Ascending aorta (tissue), 2 donors: Measurements from ENCODE around the gene NIF3L1. TPM values are rescaled to one million over a fixed set of nuclear protein-coding genes. Genes with fewer than 3 reads are reported as not detected.

ENCODE experiments used
- DNase-seq, 2 donors: peaks; one replicate each; pipeline ENCODE4 v3.0.0-alpha.2; 2019; ENCODE audit warnings: low spot score in 2 of 2
- H3K27ac ChIP-seq, 2 donors: fragments of 200-600 bp; sonication (generic); one replicate each; pipeline ENCODE4 v1.5.1; 2016 to 2017; ENCODE audit warnings: mild to moderate bottlenecking in 1 of 2
- H3K27me3 ChIP-seq: fragments of 200-600 bp; sonication (generic); one replicate; pipeline ENCODE4 v1.5.1; 2017
- H3K36me3 ChIP-seq, 2 donors: fragments of 200-600 bp; sonication (generic); one replicate each; pipeline ENCODE4 v1.5.1; 2016
- H3K4me1 ChIP-seq, 2 donors: fragments of 200-600 bp; sonication (generic); one replicate each; pipeline ENCODE4 v1.5.1; 2016 to 2017; ENCODE audit warnings: mild to moderate bottlenecking in 1 of 2
- H3K4me3 ChIP-seq, 2 donors: fragments of 200-600 bp; sonication (generic); one replicate each; pipeline ENCODE4 v1.5.1; 2016 to 2017; ENCODE audit warnings: mild to moderate bottlenecking in 1 of 2
- H3K9me3 ChIP-seq, 2 donors: fragments of 200-600 bp; sonication (generic); one replicate each; pipeline ENCODE4 v1.5.1; 2016
- CTCF ChIP-seq, 3 experiments: fragments of 200-600 bp in 2 of 3; fragments of 450-650 bp in 1 of 3; sonication (generic) in 2 of 3; IDR thresholded peaks; one replicate each; pipeline ENCODE4 v1.5.1; 2016 to 2019; ENCODE audit warnings: antibody characterized with exemption in 3 of 3, mild to moderate bottlenecking in 1 of 3, moderate library complexity in 1 of 3
- intact Hi-C: fragments of 100-400 bp; cut with DNase I; formaldehyde crosslinking; loops from one replicate; pipeline ENCODE4 v1.15.1; 2023
- total RNA-seq: library from RNA; depleted of rRNA; stranded (reverse); fragments of >200 nt; gene quantifications from one replicate; pipeline ENCODE4 v1.1.0, GENCODE V29; 2016

Gene NIF3L1
- total RNA-seq, 1 donor from 2014 or later, result 55.3 TPM

GRCh38 chr2:200909958-200910357 is 20.8 kb downstream of the NIF3L1 start:
- H3K4me1 ChIP-seq, result no peaks in the 10 kb centered on the region
- no peak overlapping the region for H3K27ac ChIP-seq
- H3K36me3 ChIP-seq, result peaks cover 40 to 50% of the 10 kb centered on the region in 2 donors
- H3K4me3 ChIP-seq, result no peak overlapping the region
- intact Hi-C loops, result no loop called here
- TF ChIP-seq CTCF (IDR thresholded peaks at IDR 0.05), result no peak
- DNase-seq, result no peak
- no peaks in the 10 kb centered on the region for H3K27me3 ChIP-seq
- no peaks in the 10 kb centered on the region for H3K9me3 ChIP-seq

- intact Hi-C loops, result no loop called here
- Histone ChIP-seq H3K36me3 (peaks cover 62 to 70% of the 10 kb centered on the region in 2 donors), H3K9me3 (no peaks in the 10 kb centered on the region)
Observed at GRCh38 chr2:200913654-200914053, 24.5 kb downstream of the NIF3L1 start.

GRCh38 chr2:200922439-200922838 is 33.3 kb downstream of the NIF3L1 start:
- TF ChIP-seq CTCF (IDR thresholded peaks at IDR 0.05), result no peak
- H3K4me3 ChIP-seq, result no peak overlapping the region
- peaks cover 65 to 87% of the 10 kb centered on the region in 2 donors for H3K36me3 ChIP-seq
- no peaks in the 10 kb centered on the region for H3K9me3 ChIP-seq
- no peaks in the 10 kb centered on the region for H3K4me1 ChIP-seq
- DNase-seq, result no peak
- intact Hi-C loops, result no loop called here
- no peaks in the 10 kb centered on the region for H3K27me3 ChIP-seq
- H3K27ac ChIP-seq, result no peak overlapping the region

More at GRCh38 chr2:200913654-200914053, 24.5 kb downstream of the NIF3L1 start:
- no peak for TF ChIP-seq CTCF (IDR thresholded peaks at IDR 0.05)
- DNase-seq, result no peak
- Histone ChIP-seq H3K4me1 (no peaks in the 10 kb centered on the region), H3K27ac (no peak overlapping the region), H3K27me3 (no peaks in the 10 kb centered on the region), H3K4me3 (no peak overlapping the region)

GRCh38 chr2:200929334-200930249 is 40.4 kb downstream of the NIF3L1 start:
- no peak overlapping the region for H3K4me3 ChIP-seq
- DNase-seq, result no peak

GRCh38 chr2:200930947-200931626 is 41.9 kb downstream of the NIF3L1 start:
- DNase-seq, result no peak
- no peaks in the 10 kb centered on the region for H3K9me3 ChIP-seq
- H3K4me1 ChIP-seq, result no peaks in the 10 kb centered on the region
- no peaks in the 10 kb centered on the region for H3K27me3 ChIP-seq
- no peak for TF ChIP-seq CTCF (IDR thresholded peaks at IDR 0.05)
- no peak overlapping the region for H3K4me3 ChIP-seq
- peaks cover 50 to 72% of the 10 kb centered on the region in 2 donors for H3K36me3 ChIP-seq
- H3K27ac ChIP-seq, result no peak overlapping the region
- intact Hi-C loops, result no loop called here

More at GRCh38 chr2:200929334-200930249, 40.4 kb downstream of the NIF3L1 start:
- H3K4me1 ChIP-seq, result no peaks in the 10 kb centered on the region
- intact Hi-C loops, result no loop called here
- no peaks in the 10 kb centered on the region for H3K9me3 ChIP-seq
- H3K36me3 ChIP-seq, result peaks cover 42 to 67% of the 10 kb centered on the region in 2 donors
- no peak for TF ChIP-seq CTCF (IDR thresholded peaks at IDR 0.05)
- no peak overlapping the region for H3K27ac ChIP-seq
- no peaks in the 10 kb centered on the region for H3K27me3 ChIP-seq
